Left hindlimb (tissue), 1 donor: Measurements from ENCODE around the gene ELP4.
"Not testable (repeated sequence)": the region's sequence is repeated elsewhere in the genome, so short reads cannot be mapped to it uniquely, and the experiment has no call there.

Source experiments
- DNase-seq: peaks from one replicate; pipeline ENCODE4 v3.0.0-alpha.2; 2018

ELP4 gene, protein sequence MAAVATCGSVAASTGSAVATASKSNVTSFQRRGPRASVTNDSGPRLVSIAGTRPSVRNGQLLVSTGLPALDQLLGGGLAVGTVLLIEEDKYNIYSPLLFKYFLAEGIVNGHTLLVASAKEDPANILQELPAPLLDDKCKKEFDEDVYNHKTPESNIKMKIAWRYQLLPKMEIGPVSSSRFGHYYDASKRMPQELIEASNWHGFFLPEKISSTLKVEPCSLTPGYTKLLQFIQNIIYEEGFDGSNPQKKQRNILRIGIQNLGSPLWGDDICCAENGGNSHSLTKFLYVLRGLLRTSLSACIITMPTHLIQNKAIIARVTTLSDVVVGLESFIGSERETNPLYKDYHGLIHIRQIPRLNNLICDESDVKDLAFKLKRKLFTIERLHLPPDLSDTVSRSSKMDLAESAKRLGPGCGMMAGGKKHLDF

DNA sequence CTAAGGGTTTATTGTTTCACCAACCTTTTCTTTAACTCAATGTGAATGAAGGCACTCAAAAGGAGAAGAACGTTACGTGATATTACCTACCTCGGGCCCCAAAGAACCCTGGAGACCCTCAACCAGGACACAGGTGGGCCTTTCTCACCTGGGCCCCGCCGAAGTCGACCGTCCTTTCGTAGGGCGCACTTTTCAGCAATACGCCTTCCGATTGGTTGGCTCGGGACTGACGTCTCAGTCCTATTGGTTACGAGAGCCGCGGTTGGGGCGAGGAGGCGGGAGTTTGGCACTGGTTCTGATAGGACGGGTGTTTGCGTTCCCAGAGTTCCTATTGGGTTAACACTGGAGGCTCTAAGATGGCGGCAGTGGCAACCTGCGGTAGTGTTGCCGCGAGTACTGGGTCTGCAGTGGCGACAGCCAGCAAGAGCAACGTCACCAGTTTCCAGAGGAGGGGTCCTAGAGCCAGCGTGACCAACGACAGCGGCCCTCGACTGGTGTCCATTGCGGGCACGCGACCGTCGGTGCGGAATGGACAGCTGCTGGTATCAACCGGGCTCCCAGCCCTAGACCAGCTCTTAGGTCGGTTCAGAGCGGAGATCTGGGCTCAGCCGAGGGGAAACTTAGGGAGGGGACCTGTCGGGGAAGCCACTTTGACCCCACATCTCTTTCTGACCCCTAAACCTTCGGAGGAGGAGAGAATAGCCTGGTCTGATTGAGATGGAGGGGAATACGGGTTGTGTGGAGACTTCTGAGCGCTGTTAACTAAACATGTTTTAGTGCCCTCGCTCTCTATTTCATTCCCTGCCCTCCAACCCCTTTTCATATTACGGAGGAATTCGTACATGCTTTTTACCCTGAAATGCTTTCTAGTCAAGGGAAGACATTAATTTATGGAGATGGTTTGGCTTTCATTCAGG lies at the start of gene ELP4, which contains the start of gene IMMP1L:
TSS of gene ELP4 (plus strand) at position 339 of the 917 bp plus-strand sequence. CDS start at position 357, 18 bp downstream.
TSS of gene IMMP1L (minus strand) at position 194 of the 917 bp plus-strand sequence. CDS start 46,346 bp downstream, outside the sequence.
- peak; percentile 97 for DNase-seq

DNA sequence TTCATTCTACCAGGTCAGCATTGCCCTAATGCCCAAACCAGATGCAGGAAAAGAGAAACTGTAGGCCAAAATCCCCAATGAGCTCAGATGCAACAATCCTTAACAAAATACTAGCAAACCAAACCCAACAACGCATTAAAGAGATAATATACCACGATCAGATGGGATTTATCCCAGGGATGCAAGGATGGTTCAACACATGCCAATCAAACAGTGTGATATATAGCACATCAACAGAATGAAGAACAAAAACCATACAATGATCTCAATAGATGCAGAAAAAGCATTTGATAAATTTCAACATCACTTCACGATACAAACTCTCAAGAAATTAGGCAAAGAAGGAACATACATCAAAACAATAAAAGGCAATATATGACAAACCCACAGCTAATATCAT lies 45.1 kb upstream of the ELP4 start:
- DNase-seq: no peak

DNA sequence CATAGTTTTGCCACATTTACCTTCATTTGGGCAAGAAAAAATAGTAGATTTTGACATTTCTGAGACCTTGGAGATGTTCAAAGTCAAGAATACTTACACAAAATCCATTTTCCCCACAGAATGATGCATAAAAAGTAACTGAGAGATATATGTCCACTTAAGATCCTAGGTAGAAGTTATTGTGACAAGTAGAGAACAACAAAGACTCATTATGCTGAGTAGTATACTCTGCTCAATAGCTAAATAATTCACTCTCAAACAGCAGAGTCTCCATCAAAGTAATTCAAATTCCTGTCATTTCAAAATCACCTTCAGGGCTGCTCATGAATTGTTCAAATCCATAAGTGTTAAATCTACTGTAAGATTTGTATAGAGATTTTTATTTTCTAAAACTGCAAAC lies 35.5 kb upstream of the ELP4 start:
- DNase-seq: no peak

DNA sequence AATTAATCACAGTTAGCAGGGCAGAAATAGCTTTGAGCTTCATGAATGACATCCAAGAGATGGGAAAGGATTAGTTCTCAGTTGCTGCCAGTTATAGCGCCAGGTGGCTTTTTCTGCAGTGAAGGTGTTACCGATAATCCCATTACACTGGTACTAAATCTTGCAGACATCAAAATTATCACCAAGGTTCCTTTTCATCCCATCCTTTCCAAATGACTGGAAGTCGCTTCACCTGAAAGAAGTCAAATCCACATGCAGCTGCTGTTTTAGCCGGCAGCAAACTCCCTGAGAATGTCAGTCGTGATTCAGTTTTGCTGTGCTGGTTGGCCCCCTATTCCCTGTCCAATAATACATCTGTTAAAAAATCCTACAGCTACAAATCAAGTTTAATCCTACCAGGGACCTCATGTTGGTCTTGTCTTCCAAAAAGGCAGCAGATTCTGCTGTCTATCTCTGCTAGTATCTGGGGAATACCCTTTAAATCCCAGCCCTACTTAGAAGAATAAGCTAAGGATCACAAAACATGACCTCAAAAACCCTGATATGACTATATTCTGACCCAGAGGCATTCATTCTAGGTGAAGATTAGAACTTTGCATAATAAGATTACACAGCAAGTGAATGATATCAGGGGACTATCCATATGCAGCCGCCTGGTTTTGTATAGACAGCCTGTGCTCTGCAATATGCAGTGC lies 31.9 kb upstream of the ELP4 start:
- DNase-seq: no peak

DNA sequence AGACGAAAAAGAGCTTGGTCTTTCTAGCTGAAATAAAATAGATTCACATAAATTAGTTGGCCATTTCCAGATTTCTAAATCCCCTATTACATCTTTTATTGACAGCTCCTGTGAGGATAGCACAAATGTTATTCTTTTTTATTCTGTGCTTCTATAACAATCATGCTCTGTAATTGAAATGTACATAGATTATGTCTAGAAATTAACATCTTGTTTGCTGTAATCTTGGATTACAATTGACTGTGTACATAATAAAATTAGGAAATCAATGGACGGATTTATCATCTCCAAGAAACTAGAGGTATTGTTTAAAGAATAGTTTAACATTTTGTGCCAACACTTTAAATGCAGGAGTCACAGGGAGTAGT lies 31.4 kb upstream of the ELP4 start:
- no peak for DNase-seq

DNA sequence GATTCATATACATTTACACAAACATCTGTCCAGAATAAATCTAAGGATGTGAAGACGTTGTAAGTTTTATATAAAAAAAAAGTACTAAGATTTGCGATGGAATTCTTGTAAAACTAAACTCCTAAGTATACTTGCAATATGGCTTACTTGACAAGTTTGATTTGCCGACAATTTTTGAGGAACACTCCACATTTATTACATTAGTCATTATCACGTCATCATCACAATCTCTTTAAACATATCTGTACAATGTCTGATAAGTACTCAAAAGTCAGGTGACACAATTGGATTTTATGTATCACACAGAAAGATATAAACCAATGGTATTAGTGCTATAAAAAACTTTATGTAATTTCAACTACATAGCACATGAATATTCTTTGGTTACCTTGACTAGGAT lies 30.5 kb upstream of the ELP4 start:
- DNase-seq: no peak

DNA sequence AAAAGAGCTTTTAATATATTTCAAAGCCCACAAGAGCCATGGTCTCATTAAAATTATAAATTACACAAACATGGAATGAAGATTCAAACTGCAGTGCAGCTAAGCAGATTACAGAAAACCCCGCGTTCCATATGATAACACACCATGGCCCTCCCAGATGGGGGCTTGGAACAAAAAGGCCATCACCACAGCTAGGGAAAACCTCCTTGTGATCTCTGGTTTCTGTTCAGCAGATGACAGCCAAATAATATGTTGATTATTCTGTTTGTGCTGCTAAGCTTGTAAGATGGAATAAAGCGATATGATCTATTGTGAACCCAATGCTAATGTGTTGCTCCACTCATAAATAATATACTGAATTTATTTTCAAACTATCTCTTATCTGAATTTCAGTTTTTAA lies 28.6 kb upstream of the ELP4 start:
- DNase-seq: no peak

DNA sequence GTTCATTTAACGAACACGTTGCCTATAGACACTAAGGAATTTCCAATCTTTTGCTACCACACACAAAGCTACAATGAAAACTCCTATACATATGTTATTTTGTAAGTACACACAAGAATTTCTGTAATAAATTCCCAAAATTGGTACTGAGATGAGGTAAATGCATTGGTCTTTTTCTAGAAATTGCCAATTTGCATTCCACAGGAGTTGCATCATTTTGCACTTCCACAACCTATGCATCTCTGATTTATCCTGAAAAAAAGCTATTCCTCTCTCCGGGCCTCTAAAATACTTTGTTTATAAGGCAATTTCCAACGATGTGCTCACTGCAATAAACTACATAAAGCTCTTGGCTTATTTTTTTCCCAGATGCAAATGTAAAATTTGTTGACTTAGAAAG lies 25.1 kb upstream of the ELP4 start:
- no peak for DNase-seq

DNA sequence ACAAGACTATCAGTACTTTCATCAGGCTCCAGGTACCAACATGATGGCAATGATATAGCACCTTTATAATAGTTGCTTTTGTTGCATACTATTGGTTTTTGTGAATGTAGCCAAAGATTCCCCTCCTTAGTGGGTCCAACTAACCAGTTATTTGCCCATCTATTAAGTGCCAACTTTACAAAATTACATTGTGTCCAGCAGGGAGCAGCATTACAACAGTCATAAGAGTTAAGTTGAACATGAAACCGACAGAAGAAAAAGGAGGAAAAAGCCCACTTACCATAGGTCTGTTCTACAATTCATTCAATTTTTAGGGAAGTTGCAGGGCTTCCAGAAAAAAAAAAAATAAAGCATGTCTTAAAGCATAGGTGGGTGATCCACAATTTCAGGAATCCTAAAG lies 21.7 kb upstream of the ELP4 start:
- DNase-seq: no peak

DNA sequence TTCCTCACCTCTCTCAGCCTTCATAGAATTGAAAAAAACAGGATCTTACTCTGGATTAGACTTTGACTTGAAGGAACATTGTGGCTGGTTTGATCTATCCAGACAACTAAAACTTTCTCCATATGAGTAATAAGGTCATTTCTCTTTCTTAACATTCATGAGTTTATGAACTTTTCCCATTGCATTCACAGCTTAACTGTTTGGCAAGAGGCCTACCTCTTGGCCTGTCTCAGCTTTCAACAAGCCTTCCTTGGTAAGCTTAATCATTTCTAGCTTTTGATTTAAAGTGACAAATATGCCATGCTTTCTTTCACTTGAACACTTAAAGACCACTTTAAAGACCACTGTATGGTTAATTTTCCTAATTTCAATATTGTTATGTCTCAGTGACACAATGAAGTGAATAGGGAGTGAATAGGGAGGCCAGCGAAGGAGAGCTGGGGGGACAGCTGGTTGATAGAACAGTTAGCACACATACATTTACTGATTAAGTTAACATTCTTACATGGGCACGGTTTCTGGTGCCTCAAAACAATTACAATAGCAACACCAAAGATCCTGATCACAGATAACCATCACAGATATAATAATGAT lies 17.1 kb upstream of the ELP4 start:
- no peak for DNase-seq

DNA sequence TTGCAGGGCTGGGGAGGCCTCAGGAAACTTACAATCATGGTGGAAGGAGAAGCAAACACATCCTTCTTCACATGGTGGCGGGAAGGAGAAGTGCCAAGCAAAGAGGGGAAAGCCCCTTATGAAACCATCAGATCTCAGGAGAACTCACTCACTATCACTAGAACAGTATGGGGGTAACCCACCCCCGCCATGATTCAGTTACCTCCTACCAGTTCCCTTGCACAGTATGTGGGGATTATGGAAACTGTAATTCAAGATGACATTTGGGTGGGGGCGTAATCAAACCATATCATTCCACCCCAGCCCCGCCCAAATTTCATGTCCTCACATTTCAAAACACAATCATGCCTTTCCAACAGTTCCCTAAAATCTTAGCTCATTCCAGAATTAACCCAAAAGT lies 16.3 kb upstream of the ELP4 start:
- DNase-seq: no peak

DNA sequence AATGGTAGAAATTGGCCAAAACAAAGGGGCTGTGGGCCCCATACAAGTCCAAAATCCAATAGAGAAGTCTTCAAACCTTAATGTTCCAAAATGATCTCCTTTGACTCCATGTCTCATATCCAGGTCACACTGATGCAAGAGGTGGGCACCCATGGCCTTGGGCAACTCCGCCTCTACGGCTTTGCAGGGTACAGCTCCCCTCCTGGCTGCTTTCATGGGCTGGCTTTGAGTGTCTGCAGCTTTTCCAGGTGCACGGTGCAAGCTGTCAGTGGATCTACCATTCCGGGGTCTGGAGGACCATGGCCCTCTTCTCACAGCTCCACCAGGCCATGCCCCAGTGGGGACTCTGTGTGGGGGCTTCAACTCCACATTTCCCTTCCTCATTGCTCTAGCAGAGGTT lies 15.8 kb upstream of the ELP4 start:
- DNase-seq: not testable (repeated sequence)

DNA sequence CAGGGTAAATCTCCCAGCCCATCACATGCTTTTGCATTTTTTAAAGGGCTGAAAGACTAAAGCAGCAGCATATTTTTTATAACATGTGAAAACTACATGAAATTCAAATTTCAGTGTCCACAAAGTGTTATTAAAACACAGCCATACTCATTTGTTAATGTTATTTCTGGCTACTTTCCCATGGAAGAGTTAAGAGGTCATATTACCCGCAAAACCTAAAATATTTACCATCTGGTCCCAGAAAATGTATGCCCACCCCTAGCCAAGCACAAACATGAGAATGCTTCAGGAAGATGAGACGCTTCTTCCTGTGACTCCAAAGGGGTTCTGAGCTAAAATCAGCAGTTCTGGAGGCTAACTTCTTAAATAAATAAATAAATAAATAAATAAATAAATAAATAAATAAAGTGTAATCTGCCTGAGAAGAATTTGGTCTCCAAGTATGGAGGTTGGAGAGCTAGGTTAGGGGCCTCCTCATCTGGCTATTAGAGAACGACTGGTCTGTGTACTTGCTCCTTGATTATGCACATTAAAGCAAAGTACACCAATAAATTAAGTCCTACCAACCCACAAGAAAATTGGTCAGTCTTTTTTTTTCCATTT lies 9.9 kb upstream of the ELP4 start:
- DNase-seq: no peak

DNA sequence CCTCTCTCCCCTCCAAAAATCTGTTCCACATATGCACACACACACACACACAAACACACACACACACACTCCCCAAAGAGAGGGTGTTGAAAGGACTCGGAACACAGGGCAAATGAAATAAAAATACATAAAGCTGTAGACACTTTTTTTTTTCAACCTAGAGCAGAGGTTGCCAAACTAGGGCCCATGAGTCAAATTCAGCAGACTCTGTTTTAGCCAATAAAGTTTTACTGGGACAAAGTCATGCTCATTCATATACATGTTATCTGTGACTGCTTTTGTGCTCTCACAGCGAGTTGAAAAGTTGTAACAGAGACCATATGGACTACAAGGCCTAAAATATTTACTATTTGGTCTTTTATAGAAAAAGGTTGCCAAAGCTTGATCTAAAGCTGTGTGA lies 9.0 kb upstream of the ELP4 start:
- DNase-seq: no peak

DNA sequence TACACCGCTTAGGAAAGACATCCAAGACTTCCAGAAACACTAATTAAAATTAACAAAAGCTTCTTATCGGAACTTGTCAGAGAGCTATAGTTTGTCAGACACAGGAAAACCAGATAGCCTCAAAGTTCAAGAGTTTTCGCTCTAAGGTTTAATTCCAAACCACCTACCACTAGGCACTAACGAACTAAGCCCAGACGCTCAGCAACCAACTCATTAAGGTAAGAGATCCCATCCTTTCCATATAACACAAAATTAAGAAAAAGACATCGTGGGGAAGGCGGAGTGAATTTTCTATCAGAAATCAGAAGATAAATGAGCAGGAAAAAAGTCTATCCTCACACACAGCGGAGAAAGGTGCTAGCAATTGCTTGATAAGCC lies 527 bp upstream of the ELP4 start:
- DNase-seq: no peak

DNA sequence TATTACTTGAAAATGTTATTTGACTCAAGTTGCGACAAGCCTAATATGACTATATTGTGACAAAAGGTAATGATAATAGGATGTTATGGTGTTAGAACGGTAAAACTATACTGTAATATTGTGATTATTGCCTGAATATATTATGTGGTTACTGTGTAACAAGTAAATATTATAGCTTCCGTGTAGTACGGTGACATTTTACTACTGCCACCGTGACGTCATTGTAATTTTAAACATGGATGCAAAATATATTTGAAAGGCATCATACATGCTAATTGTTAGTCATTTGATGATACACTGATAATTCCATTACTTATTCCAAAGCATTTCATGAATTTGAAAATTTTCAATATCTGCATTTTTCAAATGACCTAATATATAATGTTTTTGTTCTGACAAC lies 2.5 kb downstream of the ELP4 start:
- DNase-seq: no peak

DNA sequence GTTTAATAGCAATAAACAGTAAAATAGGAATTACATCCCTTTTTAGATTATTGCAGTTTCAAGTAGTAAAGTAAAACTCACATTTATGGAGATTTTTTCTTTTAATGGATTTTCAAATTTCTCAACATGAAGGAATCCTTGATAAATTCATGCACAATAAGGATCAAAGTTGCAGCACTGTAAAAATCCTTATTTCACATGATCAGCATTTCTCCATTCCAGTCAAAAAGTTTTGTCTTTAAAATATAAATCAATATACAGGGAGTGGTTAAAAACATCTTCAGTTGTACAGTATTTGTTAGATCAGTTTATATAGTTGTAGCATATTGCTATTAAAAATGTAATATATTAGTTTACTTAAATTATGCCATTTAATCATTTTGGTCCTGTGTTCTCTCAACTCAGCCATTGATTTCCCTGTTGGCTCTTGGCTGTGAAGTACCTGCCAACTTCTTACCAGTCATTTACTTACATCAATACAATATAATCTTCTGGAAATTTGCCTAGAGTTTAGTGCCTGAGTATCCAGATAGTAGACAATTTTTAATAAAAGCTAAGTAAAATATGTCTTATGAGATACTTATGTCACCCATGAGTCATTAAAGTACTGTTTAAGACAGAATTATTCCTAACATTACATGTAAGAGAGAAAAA lies 12.1 kb downstream of the ELP4 start:
- DNase-seq: no peak

DNA sequence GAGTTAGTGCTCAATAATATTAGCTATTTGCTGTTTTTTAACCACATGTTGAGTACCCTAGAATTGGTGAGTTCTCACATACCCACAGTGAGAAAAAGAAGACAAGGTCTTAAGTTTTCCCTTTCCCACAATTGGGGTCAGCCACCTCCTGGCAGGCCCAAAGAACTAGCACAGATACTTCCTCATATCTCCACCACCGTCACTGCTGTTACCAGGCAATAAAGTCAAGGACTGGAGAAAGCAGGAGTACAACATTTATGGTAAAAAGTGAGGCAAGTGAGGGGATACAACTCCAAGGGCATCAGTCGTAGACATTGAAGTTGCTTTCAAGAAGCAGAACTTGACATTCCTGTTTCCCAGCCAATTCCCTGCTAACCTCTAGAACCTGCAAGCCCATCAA lies 19.6 kb downstream of the ELP4 start:
- DNase-seq: no peak

DNA sequence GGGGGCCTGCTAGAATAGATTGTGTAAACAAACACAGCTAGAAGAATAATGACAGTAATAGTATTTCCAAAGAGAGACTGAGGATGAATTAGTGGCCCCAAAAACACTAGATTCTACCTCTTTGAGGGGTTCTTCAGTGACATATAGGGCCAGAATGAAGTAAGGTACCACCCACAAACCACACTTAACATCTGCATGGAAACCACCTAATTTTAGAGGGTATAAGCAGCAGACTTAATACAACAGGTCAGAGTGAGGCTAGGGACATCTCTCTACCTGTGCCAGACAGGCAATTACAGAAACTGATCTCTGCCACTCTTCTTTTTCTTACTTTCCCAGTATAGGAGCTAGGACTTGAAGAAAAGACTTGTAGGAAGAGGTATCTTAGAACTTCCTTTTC lies 20.1 kb downstream of the ELP4 start:
- no peak for DNase-seq

DNA sequence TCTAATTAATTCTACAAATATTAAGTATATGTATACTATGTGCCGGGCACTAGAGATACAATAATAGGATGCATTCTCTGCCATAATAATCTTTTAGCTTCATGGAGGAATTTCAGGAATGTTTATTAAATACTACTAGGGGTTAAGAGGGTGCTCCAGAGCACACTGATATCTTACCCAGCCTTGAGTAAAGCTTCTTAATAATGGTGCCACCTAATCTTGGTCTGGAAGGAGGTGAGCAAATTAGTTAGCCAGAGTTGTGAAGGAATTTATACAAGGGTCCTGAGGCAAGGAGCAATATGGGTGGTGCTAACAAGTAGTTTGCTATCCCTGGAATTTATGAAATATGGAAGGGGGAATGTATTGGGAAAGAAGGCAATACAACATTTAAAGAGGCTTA lies 21.7 kb downstream of the ELP4 start:
- DNase-seq: no peak

DNA sequence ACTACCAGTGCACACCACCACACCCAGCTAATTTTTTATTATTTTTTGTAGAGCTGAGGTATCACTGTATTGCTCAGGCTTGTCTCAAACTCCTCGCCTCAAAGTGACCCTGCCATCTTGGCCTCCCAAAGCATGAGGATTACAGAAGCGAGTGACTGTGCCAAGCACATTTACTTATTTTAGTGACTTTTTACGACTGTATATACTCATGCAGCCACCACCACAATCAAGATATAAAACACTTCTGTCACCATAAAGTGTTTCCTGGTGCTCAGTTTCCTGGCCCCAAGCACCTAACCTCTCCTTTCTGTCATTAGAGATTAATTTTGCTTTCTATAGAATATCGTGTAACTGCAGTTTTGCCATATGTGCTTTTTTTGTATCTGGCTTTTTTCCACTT lies 25.9 kb downstream of the ELP4 start:
- no peak for DNase-seq

DNA sequence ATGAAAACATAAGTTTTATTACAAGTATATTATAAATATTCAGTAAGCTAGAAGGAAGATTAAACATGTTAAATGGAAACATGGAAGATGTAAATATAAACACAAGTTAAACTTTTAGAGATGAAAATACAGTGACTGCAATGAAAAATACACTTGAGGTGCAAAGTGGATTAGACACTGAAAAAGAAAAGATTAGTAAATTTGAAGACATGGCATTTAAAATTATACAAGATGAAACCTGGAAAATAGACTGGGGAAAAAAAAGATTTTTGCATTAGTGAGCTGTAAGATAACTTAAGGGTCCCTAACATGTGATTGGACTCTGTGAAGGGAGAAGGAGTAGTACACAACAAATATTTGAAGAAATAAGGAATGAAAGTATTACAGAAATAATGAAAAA lies 33.3 kb downstream of the ELP4 start:
- DNase-seq: no peak
